Measurements from ENCODE around the gene GNPTAB. TPM values are rescaled to one million over a fixed set of nuclear protein-coding genes. Genes with fewer than 3 reads are reported as not detected.

GNPTAB gene
- polyA plus RNA-seq, 2 of the 4 experiments (the other 2 are of a cell fraction): 20.3 to 29.3 TPM

GRCh38 chr12:101759396-101760047 lies 71.2 kb downstream of the GNPTAB start (continued):
- TF ChIP-seq FOSB (CRISPR knock-in tag; IDR thresholded peaks at IDR 0.05) (no peak), JUNB (IDR thresholded peaks at IDR 0.05) (no peak), ZNF302 (CRISPR knock-in tag; IDR thresholded peaks at IDR 0.05) (no peak), SMC3 (IDR thresholded peaks at IDR 0.05) (peak; percentile 35; the same call in 2 of the 3 replicates), RAD21 (conservative IDR thresholded peaks at IDR 0.05 in 1 of 2, IDR thresholded peaks at IDR 0.05 in 1 of 2) (peak; percentile 57 to 76), PHF8 (IDR thresholded peaks at IDR 0.05; ENCODE audit: borderline replicate concordance, low read depth) (no peak), MAFK (IDR thresholded peaks at IDR 0.05; ENCODE audit: partially characterized antibody) (no peak), MAZ (IDR thresholded peaks at IDR 0.05; ENCODE audit: borderline replicate concordance, low read depth, low read length) (no peak), CTCF (IDR thresholded peaks at IDR 0.05) (peak; percentile 64), HDAC2 (IDR thresholded peaks at IDR 0.05) (no peak), CBX8 (IDR thresholded peaks at IDR 0.05) (no peak)

- H3K27ac ChIP-seq: no peak overlapping the region
- H3K9me3 ChIP-seq: no peaks in the 10 kb centered on the region
- no peaks in the 10 kb centered on the region for H3K4me1 ChIP-seq
- WGBS (ENCODE audit: missing lambda C conversion rate): 92% methylated on average over 4 of the region's 4 CpGs
- ATAC-seq: 0 out of 6 replicates have a peak, but pooled peaks of 1 of the 2 experiments have one; percentile 23
- H3K4me2 ChIP-seq: no peak overlapping the region
- ChIA-PET POLR2A (no interaction called here), CTCF (no interaction called here)
- TF ChIP-seq MAX (IDR thresholded peaks at IDR 0.05) (no peak), CBX2 (IDR thresholded peaks at IDR 0.05; ENCODE audit: borderline replicate concordance, low read depth) (no peak), HES2 (IDR thresholded peaks at IDR 0.05) (no peak), SREBF2 (IDR thresholded peaks at IDR 0.05) (no peak), BCL3 (IDR thresholded peaks at IDR 0.05) (no peak), HOXB5 (CRISPR knock-in tag; IDR thresholded peaks at IDR 0.05) (no peak), ATOH8 (CRISPR knock-in tag; IDR thresholded peaks at IDR 0.05; ENCODE audit: low read depth) (no peak), POLR2AphosphoS2 (conservative IDR thresholded peaks at IDR 0.05; ENCODE audit: low read length) (no peak), ESRRA (IDR thresholded peaks at IDR 0.05; ENCODE audit: borderline replicate concordance, low read length) (no peak), ZNF302 (CRISPR knock-in tag; IDR thresholded peaks at IDR 0.05) (no peak), BHLHE40 (IDR thresholded peaks at IDR 0.05; ENCODE audit: low read depth, low read length) (no peak)
- DNase-seq (ENCODE audit: low read depth in 1 of 2, low spot score in 1 of 2): no peak
- H3K4me3 ChIP-seq: no peak overlapping the region
- FAIRE-seq: no peak
Measured at GRCh38 chr12:101750152-101750551, 80.6 kb downstream of the GNPTAB start.

GRCh38 chr12:101749657-101750056 lies 81.1 kb downstream of the GNPTAB start:
- H3K9me3 ChIP-seq: no peaks in the 10 kb centered on the region
- H3K4me3 ChIP-seq: no peak overlapping the region
- DNase-seq (ENCODE audit: low read depth in 1 of 2, low spot score in 1 of 2): no peak
- no peaks in the 10 kb centered on the region for H3K4me1 ChIP-seq
- TF ChIP-seq TP53 (CRISPR knock-in tag; IDR thresholded peaks at IDR 0.05): no peak
- no peak for TF ChIP-seq POLR2AphosphoS2 (conservative IDR thresholded peaks at IDR 0.05; ENCODE audit: low read length)
- TF ChIP-seq MAFK (IDR thresholded peaks at IDR 0.05; ENCODE audit: partially characterized antibody): no peak
- no peak for TF ChIP-seq NPAS2 (CRISPR knock-in tag; IDR thresholded peaks at IDR 0.05; ENCODE audit: borderline replicate concordance)
- no peak overlapping the region for H3K27ac ChIP-seq
- 67% methylated on average over 4 of the region's 4 CpGs for WGBS (ENCODE audit: missing lambda C conversion rate)
- 0 out of 6 replicates have a peak, but pooled peaks of 1 of the 2 experiments have one; percentile 19 for ATAC-seq
- POLR2A ChIA-PET: no interaction called here
- H3K4me2 ChIP-seq: no peak overlapping the region
- CTCF ChIA-PET: no interaction called here
- no peak for FAIRE-seq

Data from A549 (cell line).